Measurements from ENCODE around the gene PHF12.
A peak's percentile ranks its signal among the peaks of the same experiment; 100 is the strongest.

Gene PHF12

DNA sequence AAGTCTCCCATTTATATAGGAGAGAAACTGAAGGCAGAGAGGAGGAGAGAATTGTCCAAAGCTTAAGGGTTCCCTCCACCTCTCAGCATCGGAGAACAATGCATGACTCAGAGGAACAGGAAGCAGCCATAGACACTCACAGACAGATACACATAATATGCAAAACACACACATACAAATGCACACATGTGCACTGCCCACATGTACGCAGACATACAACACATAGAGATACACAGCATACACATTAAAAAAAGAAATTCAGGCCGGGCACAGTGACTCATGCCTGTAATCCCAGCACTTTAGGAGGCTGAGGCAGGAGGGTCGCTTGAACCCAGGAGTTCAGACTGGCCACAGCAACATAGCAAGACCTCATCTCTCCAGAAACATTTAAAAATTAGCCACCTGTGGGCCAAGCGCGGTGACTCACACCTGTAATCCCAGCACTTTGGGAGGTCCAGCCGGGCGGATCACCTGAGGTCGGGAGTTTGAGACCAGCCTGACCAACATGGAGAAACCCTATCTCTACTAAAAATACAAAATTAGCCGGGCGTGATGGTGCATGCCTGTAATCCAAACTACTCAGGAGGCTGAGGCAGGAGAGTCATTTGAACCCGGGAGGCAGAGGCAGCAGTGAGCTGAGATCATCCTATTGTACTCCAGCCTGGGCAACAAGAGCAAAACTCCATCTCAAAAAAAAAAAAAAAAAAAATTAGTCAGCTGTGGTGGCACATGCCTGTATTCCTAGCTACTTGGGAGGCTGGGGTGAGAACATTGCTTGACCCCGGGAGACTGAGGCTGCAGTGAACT lies 85.2 kb downstream of the PHF12 start:
- Histone ChIP-seq H3K27me3 (ENCODE audit: control insufficient read depth in 1 of 2, insufficient read depth in 2 of 2, low read length in 2 of 2) (no peaks in the 10 kb centered on the region), H3K9me3 (ENCODE audit: control insufficient read depth in 1 of 2, low read length in 2 of 2) (no peaks in the 10 kb centered on the region), H3K27ac (ENCODE audit: low read depth, low read length) (no peak overlapping the region), H3K36me3 (ENCODE audit: control insufficient read depth in 1 of 2, insufficient read depth in 2 of 2, low read length in 2 of 2) (no peaks in the 10 kb centered on the region), H3K9ac (ENCODE audit: low read depth in 1 of 2, low read length in 2 of 2) (no peak overlapping the region), H3K4me1 (ENCODE audit: control insufficient read depth in 1 of 2, insufficient read depth in 2 of 2, low read length in 2 of 2) (peaks cover 24 to 33% of the 10 kb centered on the region in 2 donors), H3K4me3 (ENCODE audit: low read depth in 1 of 2, low read length in 2 of 2) (no peak overlapping the region)

GRCh38 chr17:28864991-28865849 lies 86.1 kb downstream of the PHF12 start:
- H3K9ac ChIP-seq (ENCODE audit: low read depth in 1 of 2, low read length in 2 of 2) = peak overlapping the region in 1 of 2 donors; percentile 74
- H3K9me3 ChIP-seq (ENCODE audit: control insufficient read depth in 1 of 2, low read length in 2 of 2) = no peaks in the 10 kb centered on the region
- peak overlapping the region; percentile 36 to 41 for H3K4me3 ChIP-seq (ENCODE audit: low read depth in 1 of 2, low read length in 2 of 2)
- peak overlapping the region; percentile 65 for H3K27ac ChIP-seq (ENCODE audit: low read depth, low read length)
- peaks cover 4 to 6% of the 10 kb centered on the region in 2 donors for H3K36me3 ChIP-seq (ENCODE audit: control insufficient read depth in 1 of 2, insufficient read depth in 2 of 2, low read length in 2 of 2)
- no peaks in the 10 kb centered on the region for H3K27me3 ChIP-seq (ENCODE audit: control insufficient read depth in 1 of 2, insufficient read depth in 2 of 2, low read length in 2 of 2)
- peaks cover 24 to 37% of the 10 kb centered on the region in 2 donors for H3K4me1 ChIP-seq (ENCODE audit: control insufficient read depth in 1 of 2, insufficient read depth in 2 of 2, low read length in 2 of 2)

GRCh38 chr17:28863953-28864352 lies 87.4 kb downstream of the PHF12 start:
- Histone ChIP-seq H3K36me3 (ENCODE audit: control insufficient read depth in 1 of 2, insufficient read depth in 2 of 2, low read length in 2 of 2) (peaks cover 4 to 12% of the 10 kb centered on the region in 2 donors), H3K9me3 (ENCODE audit: control insufficient read depth in 1 of 2, low read length in 2 of 2) (no peaks in the 10 kb centered on the region), H3K4me1 (ENCODE audit: control insufficient read depth in 1 of 2, insufficient read depth in 2 of 2, low read length in 2 of 2) (peaks cover 24 to 37% of the 10 kb centered on the region in 2 donors), H3K27me3 (ENCODE audit: control insufficient read depth in 1 of 2, insufficient read depth in 2 of 2, low read length in 2 of 2) (no peaks in the 10 kb centered on the region), H3K27ac (ENCODE audit: low read depth, low read length) (no peak overlapping the region), H3K9ac (ENCODE audit: low read depth in 1 of 2, low read length in 2 of 2) (no peak overlapping the region), H3K4me3 (ENCODE audit: low read depth in 1 of 2, low read length in 2 of 2) (peak overlapping the region; percentile 5 to 25)

- H3K9ac ChIP-seq (ENCODE audit: low read depth in 1 of 2, low read length in 2 of 2) = no peak overlapping the region
- no peak overlapping the region for H3K4me3 ChIP-seq (ENCODE audit: low read depth in 1 of 2, low read length in 2 of 2)
- H3K27ac ChIP-seq (ENCODE audit: low read depth, low read length) = no peak overlapping the region
- no peaks in the 10 kb centered on the region for H3K9me3 ChIP-seq (ENCODE audit: control insufficient read depth in 1 of 2, low read length in 2 of 2)
- no peaks in the 10 kb centered on the region for H3K27me3 ChIP-seq (ENCODE audit: control insufficient read depth in 1 of 2, insufficient read depth in 2 of 2, low read length in 2 of 2)
- peaks cover 8 to 26% of the 10 kb centered on the region in 2 donors for H3K36me3 ChIP-seq (ENCODE audit: control insufficient read depth in 1 of 2, insufficient read depth in 2 of 2, low read length in 2 of 2)
- peaks cover 24 to 37% of the 10 kb centered on the region in 2 donors for H3K4me1 ChIP-seq (ENCODE audit: control insufficient read depth in 1 of 2, insufficient read depth in 2 of 2, low read length in 2 of 2)
Measured at GRCh38 chr17:28862561-28862960, 88.8 kb downstream of the PHF12 start.

DNA sequence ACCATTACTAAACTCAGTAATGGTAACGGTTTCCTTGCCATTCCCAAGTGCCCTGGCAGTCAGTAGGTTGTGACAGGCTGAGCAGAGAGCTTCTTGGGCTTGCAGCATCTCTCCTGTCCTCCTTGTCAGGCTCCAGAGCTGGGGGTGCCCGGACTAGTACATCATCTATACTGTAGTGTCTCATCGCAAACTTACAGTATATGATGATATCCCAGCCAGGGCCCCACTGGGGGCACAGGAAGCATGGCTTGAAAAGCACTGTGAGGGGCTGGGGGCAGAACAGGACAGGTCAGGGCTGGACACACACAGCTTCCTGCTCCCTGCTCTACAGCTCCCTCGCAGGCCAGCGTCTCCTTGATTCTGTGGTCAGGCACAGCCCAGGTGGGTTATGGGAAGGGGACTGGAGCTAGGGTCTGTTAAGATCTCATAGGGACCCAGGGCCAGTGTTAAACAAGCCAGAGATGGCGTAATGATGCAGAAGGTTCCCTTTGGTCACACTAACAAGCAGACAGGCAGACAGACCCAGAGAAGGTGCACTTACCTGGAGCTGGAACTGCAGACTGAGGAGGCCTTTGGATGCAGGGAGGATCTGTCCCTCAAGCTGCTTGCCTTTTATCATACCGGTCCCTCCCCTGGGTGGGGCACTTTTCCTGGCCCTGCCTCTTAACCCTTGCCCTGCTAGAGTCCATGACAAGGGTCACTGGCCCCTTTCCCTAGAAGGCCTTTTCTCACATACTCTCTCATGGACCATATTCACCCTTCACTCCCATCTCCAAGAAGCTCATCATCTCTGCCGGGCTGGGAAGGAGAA lies 89.7 kb downstream of the PHF12 start:
- peak overlapping the region; percentile 7 to 58 for H3K4me3 ChIP-seq (ENCODE audit: low read depth in 1 of 2, low read length in 2 of 2)
- H3K9ac ChIP-seq (ENCODE audit: low read depth in 1 of 2, low read length in 2 of 2) = no peak overlapping the region
- H3K27ac ChIP-seq (ENCODE audit: low read depth, low read length) = no peak overlapping the region
- peaks cover 24 to 37% of the 10 kb centered on the region in 2 donors for H3K4me1 ChIP-seq (ENCODE audit: control insufficient read depth in 1 of 2, insufficient read depth in 2 of 2, low read length in 2 of 2)
- H3K36me3 ChIP-seq (ENCODE audit: control insufficient read depth in 1 of 2, insufficient read depth in 2 of 2, low read length in 2 of 2) = peaks cover 8 to 27% of the 10 kb centered on the region in 2 donors
- H3K27me3 ChIP-seq (ENCODE audit: control insufficient read depth in 1 of 2, insufficient read depth in 2 of 2, low read length in 2 of 2) = no peaks in the 10 kb centered on the region
- H3K9me3 ChIP-seq (ENCODE audit: control insufficient read depth in 1 of 2, low read length in 2 of 2) = no peaks in the 10 kb centered on the region

DNA sequence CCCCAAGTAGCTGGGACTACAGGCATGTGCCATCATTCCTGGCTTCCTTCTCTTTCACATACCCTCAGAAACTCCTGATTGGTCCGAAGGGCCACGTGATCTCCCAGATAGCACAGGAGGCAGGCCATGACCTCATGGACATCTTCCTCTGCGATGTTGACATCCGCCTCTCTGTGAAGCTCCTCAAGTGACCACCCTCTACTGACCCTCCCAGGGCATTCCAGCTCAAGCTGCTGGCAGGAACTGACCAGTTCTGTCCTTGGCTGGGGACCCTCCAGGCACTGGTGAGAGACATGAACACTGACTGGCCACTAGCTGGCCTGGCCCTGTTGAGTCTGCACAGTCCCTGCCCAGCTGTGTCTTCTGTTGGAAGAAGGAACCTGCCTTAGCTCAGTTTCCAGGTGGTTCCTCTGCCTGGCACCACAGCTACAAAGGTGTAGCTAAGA lies 90.9 kb downstream of the PHF12 start:
- no peaks in the 10 kb centered on the region for H3K9me3 ChIP-seq (ENCODE audit: control insufficient read depth in 1 of 2, low read length in 2 of 2)
- H3K36me3 ChIP-seq (ENCODE audit: control insufficient read depth in 1 of 2, insufficient read depth in 2 of 2, low read length in 2 of 2) = peaks cover 8 to 27% of the 10 kb centered on the region in 2 donors
- no peaks in the 10 kb centered on the region for H3K27me3 ChIP-seq (ENCODE audit: control insufficient read depth in 1 of 2, insufficient read depth in 2 of 2, low read length in 2 of 2)
- no peak overlapping the region for H3K4me3 ChIP-seq (ENCODE audit: low read depth in 1 of 2, low read length in 2 of 2)
- H3K4me1 ChIP-seq (ENCODE audit: control insufficient read depth in 1 of 2, insufficient read depth in 2 of 2, low read length in 2 of 2) = peaks cover 20 to 36% of the 10 kb centered on the region in 2 donors
- H3K27ac ChIP-seq (ENCODE audit: low read depth, low read length) = no peak overlapping the region
- H3K9ac ChIP-seq (ENCODE audit: low read depth in 1 of 2, low read length in 2 of 2) = no peak overlapping the region

GRCh38 chr17:28858801-28859355 lies 92.4 kb downstream of the PHF12 start:
- Histone ChIP-seq H3K9ac (ENCODE audit: low read depth in 1 of 2, low read length in 2 of 2) (no peak overlapping the region), H3K36me3 (ENCODE audit: control insufficient read depth in 1 of 2, insufficient read depth in 2 of 2, low read length in 2 of 2) (peaks cover 8 to 27% of the 10 kb centered on the region in 2 donors), H3K9me3 (ENCODE audit: control insufficient read depth in 1 of 2, low read length in 2 of 2) (no peaks in the 10 kb centered on the region), H3K27ac (ENCODE audit: low read depth, low read length) (no peak overlapping the region), H3K4me3 (ENCODE audit: low read depth in 1 of 2, low read length in 2 of 2) (no peak overlapping the region), H3K27me3 (ENCODE audit: control insufficient read depth in 1 of 2, insufficient read depth in 2 of 2, low read length in 2 of 2) (no peaks in the 10 kb centered on the region), H3K4me1 (ENCODE audit: control insufficient read depth in 1 of 2, insufficient read depth in 2 of 2, low read length in 2 of 2) (peaks cover 22 to 32% of the 10 kb centered on the region in 2 donors)

DNA sequence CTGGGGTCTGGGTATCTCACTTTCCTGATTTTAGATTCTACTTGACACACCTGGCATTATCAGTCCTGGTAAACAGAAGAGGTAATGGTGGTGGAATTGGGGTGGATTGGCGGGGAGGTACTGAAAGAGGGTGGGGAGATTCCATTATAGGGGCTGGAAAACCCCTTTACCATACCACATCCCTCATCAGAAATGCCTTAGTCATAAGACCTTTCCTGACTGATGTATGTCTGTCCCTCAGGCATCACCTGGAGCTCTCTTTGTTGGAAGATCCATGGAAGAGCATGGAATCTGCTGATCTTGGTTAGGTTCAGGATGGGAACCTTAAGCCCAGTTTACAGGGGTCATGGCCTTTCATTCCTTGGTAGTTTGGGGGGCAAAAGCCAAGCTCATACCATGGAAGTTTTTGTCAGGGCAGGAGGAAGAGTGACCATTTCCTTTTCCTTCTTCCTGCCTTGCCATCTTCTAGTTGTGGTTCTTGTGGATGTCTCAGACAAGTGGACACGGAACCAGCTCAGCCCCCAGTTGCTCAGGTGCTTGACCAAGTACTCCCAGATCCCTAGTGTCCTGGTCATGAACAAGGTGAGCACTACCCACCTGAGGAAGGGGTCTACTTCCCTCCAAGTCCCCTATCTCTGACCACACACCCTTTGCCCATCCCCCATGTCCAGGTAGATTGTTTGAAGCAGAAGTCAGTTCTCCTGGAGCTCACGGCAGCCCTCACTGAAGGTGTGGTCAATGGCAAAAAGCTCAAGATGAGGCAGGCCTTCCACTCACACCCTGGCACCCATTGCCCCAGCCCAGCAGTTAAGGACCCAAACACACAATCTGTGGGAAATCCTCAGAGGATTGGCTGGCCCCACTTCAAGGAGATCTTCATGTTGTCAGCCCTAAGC lies 93.2 kb downstream of the PHF12 start:
- no peak overlapping the region for H3K4me3 ChIP-seq (ENCODE audit: low read depth in 1 of 2, low read length in 2 of 2)

More for the DNA sequence above, 93.2 kb downstream of the PHF12 start:
- Histone ChIP-seq H3K27me3 (ENCODE audit: control insufficient read depth in 1 of 2, insufficient read depth in 2 of 2, low read length in 2 of 2) (no peaks in the 10 kb centered on the region), H3K36me3 (ENCODE audit: control insufficient read depth in 1 of 2, insufficient read depth in 2 of 2, low read length in 2 of 2) (peaks cover 8 to 27% of the 10 kb centered on the region in 2 donors), H3K4me1 (ENCODE audit: control insufficient read depth in 1 of 2, insufficient read depth in 2 of 2, low read length in 2 of 2) (peaks cover 22 to 32% of the 10 kb centered on the region in 2 donors), H3K27ac (ENCODE audit: low read depth, low read length) (no peak overlapping the region), H3K9ac (ENCODE audit: low read depth in 1 of 2, low read length in 2 of 2) (no peak overlapping the region), H3K9me3 (ENCODE audit: control insufficient read depth in 1 of 2, low read length in 2 of 2) (no peaks in the 10 kb centered on the region)

All from duodenal mucosa (tissue), 2 donors.